ENCODE data around the gene TNKS1BP1.
A peak's percentile ranks its signal among the peaks of the same experiment; 100 is the strongest.

The TNKS1BP1 gene

DNA sequence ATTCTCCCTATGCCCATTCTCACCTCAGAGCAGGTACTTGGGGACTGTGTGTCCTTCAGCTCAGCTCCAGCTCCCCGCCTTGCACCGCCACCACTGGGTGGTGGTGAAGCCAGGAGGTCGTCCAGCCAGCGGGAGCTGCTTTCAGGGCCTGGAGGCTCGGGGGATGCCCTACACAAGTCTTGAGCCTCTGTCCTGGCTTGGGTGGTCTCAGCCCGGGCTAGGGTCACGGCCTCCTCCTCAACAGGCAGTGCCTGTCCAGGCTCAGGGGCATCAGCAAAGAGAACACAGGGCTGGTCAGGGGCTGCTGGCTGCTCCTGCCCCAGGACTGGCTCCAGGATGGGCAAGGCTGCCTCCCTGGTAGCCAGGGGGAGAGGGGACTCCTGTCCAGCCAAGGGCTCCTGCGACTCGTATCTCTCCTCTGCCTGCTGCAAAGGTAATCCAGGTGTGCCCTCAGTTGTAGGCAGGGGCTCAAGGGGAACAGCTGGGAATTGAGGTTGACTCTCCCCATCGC is 12.2 kb downstream of the TNKS1BP1 start:
- H3K27ac ChIP-seq = peak overlapping the region; percentile 84
- TF ChIP-seq, protein P1, sequence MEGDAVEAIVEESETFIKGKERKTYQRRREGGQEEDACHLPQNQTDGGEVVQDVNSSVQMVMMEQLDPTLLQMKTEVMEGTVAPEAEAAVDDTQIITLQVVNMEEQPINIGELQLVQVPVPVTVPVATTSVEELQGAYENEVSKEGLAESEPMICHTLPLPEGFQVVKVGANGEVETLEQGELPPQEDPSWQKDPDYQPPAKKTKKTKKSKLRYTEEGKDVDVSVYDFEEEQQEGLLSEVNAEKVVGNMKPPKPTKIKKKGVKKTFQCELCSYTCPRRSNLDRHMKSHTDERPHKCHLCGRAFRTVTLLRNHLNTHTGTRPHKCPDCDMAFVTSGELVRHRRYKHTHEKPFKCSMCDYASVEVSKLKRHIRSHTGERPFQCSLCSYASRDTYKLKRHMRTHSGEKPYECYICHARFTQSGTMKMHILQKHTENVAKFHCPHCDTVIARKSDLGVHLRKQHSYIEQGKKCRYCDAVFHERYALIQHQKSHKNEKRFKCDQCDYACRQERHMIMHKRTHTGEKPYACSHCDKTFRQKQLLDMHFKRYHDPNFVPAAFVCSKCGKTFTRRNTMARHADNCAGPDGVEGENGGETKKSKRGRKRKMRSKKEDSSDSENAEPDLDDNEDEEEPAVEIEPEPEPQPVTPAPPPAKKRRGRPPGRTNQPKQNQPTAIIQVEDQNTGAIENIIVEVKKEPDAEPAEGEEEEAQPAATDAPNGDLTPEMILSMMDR (conservative IDR thresholded peaks at IDR 0.05) = no peak

DNA sequence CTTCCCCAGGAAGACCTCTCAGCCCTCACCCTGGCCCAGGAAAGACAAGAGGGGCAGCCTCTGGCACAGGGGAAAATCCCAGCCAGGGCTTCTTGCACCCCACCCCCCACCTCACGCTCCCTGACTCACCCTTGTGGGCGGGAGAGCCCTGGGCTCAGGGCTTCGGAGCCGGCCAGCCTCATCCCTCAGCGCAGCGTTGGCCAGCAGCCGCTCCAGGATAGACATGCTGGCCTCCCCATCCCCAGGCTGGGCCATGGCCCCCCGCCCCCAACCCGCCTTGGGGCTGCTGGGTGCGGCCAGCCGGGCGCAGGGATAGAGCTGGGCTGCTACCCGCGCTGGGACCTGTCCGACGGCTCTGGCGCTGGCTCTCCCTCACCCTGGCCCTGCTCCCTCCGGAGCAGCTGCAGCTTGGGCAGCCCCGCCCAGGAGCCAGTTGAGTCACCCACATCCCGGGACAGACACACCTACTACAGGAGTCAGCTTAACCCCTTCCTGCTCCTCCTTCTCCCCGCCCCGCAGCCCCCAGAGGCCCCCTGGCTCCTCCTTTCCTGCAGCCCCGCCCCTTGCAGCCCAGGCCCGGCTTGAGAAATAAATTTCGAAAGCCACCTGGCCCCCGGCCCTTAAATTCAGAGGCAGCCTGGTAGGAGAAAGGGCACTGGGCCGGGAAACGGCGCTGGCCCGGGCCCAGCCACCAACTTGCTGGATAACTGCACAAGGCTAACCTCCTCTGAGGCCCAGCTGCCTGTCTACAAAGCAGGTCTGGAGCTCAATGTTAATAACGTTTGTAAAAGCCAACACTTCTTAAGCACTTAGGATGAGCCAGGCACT is 13.4 kb downstream of the TNKS1BP1 start:
- TF ChIP-seq, protein P1 (conservative IDR thresholded peaks at IDR 0.05) = no peak
- peak overlapping the region; percentile 84 for H3K27ac ChIP-seq

DNA sequence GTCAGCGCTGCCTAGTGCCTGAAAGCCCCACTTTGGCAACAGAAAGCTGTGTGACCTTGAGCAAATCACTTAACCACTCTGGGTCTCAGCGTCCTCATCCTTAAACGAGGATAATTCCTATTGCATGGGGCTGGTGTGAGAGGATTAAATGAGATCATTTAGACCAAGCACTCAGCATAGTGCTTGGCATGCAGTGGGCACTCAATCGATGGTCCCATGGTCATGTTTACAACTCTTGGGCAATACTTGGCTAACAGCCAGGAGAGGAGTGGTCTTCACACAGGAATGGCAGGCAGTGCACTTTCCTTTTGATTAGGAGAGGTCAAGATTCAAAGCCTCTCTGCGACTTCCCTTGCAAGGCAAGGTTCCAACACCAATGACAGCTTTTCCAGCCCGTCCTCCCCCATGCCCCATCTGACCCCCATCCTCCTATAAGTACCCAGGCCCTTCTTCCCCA is 14.1 kb downstream of the TNKS1BP1 start:
- peak overlapping the region; percentile 84 for H3K27ac ChIP-seq
- TF ChIP-seq, protein P1 (conservative IDR thresholded peaks at IDR 0.05) = no peak

DNA sequence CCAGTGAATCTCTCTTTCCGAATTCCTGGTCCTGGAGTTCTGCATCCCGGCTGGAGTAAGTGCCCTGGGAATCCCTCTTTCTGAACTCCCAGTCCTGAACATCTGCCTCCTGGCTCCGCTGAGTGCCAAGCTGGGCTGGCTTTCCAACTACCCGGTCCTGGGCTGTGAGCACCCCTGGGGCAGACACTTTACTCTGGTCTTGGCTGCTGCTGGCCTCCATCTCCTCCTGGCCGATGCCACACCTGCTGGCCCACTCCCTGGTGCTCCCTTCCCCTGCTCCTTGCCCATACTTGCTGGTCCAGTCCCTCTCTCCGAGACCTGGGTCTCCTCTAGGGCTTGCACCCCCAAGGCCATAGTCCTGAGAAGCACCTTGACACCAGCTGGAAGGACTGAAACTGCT is 14.7 kb downstream of the TNKS1BP1 start:
- TF ChIP-seq, protein P1 (conservative IDR thresholded peaks at IDR 0.05) = no peak
- peak overlapping the region; percentile 84 for H3K27ac ChIP-seq

DNA sequence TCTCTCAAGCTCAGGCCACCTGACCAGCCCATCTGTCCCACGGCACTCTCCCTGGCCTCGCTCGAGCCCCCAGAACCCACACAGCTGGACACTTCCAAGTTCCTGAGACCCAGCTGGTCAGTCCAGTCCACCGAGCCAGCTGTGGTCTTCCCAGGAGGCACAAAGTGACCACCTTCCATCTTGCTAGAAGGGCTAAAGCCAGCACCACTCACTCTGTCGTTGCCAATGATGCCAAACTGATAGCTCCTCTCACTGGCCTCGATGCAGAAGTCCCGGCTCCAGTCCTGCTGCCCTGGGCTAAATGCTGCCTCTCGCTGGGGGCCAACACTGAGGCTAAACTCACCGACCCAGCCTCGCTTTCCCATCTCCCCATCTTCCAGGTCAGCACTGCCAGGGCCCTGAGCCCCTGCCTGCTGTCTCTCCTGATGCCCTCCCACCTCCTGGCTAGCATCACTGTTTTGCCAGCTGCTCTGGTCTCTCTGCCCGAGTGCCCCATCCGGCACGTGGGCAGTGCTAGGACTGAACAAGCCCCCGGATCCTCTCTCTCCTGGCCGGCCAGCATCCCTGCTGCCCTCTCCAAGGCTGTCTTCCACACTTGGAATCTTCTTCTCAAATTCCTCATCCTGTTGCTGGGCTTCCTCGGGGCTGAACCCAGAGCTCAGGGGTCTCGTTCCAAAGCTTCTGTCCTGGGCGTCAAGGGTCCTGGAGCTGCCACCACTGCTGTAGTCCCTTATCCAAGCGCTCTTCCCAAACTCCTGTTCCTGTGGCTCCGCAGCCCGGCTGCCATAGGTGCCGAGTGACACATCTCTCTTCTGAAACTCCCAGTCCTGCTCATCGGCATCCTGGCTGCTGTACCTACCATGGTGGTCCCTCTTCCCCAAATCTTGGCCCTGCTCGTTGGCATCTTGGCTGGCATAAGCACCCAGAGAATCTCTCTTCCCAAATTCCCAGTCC is 15.4 kb downstream of the TNKS1BP1 start:
- H3K27ac ChIP-seq = no peak overlapping the region; the same call in 1 of the 2 replicates

DNA sequence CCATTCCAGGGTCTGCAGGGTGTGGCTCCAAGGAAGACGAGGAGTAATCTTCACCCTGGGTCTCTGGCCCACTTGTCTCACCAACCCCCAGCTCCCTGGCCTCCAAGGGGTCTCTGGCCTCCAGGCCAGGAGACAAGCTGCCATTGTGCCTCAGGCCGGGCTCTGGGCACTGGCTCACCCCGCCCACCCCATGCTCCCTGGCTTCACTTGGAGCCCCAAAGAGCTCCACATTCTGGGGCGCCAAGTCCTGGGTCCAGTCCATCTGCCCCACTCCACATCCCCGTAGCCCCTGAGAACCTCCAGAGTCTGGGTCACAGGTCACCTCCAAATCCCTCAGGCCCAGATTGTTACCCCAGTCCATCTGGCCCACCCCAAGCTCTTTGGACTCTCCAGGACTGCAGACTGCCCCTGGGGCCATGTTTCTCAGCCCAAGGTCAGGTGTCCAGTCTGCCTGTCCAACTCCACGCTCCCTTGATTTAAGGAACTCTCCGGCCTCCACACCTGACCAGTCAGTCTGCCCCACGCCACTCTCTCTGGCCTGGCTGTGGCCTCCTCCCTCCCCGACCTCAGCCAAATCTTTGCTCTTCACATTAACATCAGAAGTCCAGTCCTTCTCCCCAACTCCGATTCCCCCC is 16.2 kb downstream of the TNKS1BP1 start:
- TF ChIP-seq, protein P1 (conservative IDR thresholded peaks at IDR 0.05) = no peak
- no peak overlapping the region for H3K27ac ChIP-seq

More for the DNA sequence above, 15.4 kb downstream of the TNKS1BP1 start:
- TF ChIP-seq, protein P1 (conservative IDR thresholded peaks at IDR 0.05) = no peak

All from VCaP (cell line).